GM10847 (cell line): ENCODE measurements around the gene LCN2.

Experiments used
- POLR2A ChIP-seq: IDR thresholded peaks from 2 replicates; pipeline ENCODE4 v1.6.1; 2011; ENCODE audit not compliant: insufficient read length; ENCODE audit errors: extremely low read depth

LCN2 gene

DNA sequence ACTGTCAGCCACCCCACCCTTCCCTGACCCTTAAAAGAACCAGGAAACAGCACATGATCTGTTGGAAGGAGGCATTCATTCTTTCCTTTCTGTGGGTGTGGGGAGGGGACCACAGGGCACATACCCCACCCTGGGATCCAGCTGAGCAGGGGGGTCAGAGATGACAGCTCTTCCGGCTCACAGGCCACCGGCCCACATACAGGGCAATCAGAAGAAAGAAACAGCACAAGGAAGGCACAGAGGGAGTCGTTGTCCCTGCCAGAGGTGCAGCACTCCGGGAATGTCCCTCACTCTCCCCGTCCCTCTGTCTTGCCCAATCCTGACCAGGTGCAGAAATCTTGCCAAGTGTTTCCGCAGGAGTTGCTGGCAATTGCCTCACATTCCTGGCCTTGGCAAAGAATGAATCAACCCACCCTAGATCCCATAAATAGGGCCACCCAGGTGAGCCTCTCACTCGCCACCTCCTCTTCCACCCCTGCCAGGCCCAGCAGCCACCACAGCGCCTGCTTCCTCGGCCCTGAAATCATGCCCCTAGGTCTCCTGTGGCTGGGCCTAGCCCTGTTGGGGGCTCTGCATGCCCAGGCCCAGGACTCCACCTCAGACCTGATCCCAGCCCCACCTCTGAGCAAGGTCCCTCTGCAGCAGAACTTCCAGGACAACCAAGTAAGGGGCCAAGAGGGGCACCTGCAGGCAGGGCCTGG is at the start of gene LCN2:
LCN2 (plus strand) TSS at position 453 of the 701 bp plus-strand sequence; CDS start at position 526, 73 bp downstream.
- TF ChIP-seq POLR2A, result no peak

DNA sequence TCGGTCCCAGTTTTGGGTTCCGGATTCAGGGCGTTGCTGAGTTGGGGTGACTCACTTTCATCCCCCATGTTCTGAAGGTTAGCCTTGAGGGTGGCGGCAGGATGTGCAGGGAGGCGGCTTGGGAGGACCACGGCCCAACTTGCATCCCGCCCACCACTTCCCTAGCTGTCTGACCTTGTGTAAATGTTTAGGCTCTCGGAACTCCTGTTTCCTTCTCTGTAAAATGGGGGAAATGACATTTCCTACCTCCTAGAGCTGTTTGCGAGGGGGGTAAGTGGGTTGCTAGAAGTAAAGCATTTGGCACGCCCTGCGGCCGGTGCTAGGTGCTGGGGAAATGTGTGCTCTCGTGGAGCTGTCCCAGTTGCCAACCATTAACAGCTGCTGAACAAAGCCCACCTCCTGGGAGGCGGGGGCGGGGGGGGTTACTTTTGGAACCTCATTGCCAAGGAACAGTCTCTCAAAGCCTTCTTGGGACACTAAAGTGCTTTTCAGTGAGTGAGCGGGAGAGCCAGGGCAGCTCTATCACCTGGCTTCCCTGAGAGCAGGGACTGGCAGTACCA is 49.2 kb upstream of the LCN2 start:
- no peak for TF ChIP-seq POLR2A

DNA sequence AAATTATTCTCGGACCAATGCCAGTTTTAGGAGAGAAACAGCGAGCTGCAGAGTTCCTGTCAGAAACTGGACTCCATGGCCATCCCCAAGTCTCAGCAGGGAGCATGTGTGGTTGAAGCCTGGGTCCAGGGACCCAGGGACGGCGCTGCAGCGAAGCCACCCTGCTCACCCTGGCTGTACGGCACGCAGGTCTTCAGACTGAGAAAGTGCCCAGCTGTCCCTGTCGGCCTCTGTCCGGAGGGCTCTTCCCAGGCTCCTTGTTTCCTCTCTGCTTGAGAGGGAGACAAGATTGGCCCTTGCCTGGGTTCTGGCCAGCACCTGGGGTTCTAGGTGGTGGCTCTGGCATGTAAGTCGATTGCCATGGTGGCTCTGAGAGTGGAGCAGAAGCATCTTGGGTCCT is 48.7 kb upstream of the LCN2 start:
- no peak for TF ChIP-seq POLR2A

DNA sequence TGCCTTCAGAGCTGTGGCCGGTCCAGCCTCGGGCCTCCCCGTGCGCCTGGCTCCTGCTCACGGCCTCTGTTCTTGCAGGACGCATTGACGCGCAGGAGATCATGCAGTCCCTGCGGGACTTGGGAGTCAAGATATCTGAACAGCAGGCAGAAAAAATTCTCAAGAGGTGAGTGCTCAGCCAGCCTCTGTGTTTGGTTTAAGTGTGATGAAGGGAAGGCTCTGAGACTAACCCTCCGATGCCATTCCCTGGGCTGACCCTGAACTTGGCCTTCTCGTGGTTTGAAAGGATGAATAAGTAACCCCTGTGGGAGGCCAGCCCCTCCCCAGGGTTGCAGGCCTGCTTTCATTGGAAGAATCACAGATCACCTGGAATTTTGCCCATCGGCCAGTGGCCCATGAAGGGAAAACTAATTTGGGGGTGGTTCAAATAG is 48.0 kb upstream of the LCN2 start:
- no peak for TF ChIP-seq POLR2A

GRCh38 chr9:128101690-128102089 is 47.6 kb upstream of the LCN2 start:
- TF ChIP-seq POLR2A, result no peak

GRCh38 chr9:128102196-128102595 is 47.1 kb upstream of the LCN2 start:
- TF ChIP-seq POLR2A, result no peak

DNA sequence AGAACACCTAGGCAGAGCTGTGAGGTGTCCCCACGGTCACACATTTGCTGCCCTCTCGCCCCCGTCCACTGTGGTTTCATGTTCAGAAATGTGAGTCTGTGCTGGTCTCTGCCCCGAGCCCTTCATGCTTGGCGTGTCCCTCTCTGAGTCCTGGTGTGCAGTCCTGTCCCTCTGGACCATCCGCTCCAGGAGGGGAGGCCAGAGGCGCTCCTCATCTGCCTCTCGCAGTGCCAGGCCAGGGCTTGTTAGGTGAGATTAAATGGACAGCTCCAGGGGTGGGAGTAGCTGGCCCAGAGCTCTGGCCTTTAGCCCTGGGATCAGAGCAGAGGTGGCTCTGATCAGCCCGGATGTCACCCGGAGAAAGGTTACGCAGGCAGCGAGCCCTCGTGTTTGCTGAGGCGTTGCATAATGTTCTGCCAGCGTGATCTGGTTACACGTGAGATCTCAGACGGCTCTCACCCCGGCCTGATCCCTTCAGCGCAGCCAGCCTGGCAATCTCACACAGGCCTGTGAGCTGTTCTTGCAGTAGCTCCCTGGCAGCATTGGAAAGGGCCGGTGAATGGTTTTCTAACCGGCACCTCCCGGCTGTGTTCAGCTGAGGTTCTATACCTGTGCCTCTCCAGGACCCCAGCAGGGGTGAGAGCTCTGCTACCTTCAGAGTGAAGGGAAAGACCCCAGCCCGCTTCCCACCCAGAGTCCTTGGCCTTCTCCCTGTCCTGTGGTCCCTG is 46.2 kb upstream of the LCN2 start:
- TF ChIP-seq POLR2A, result no peak

DNA sequence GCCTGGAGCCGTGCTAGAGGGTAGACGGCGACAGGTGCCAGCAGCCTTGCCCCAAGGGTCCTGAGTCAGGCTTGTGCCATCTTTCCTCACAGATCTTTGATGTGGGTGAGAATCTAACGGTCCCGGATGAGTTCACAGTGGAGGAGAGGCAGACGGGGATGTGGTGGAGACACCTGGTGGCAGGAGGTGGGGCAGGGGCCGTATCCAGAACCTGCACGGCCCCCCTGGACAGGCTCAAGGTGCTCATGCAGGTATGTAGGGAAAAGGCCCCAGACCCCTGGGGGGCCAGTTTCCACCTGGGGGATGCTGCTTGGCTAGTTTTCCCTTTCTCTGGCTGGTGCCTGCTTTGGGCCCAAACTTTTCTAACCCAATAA is 45.7 kb upstream of the LCN2 start:
- TF ChIP-seq POLR2A, result no peak

DNA sequence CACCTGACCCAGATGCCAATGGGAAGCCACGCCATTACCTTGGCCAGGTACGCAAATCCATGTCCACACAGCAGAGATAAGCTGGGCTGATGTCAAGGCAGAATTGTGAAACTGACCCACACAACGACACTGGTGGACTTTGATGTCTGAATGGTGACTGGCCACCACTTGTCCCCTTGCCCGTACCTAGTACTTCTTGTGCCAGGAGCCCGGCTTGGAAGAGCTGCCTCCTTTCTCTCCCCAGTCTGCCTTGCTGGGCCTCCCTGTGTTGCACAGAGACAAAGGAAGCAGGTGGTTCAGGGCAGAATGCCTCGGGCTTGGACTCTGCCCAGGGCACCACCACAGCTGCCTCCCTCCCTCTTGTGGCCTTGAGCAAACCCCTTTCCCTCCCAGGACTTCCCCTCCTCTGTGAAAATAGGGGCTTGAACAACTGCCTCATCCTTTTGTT is 45.1 kb upstream of the LCN2 start:
- no peak for TF ChIP-seq POLR2A

GRCh38 chr9:128105538-128106175 is 43.6 kb upstream of the LCN2 start:
- no peak for TF ChIP-seq POLR2A

DNA sequence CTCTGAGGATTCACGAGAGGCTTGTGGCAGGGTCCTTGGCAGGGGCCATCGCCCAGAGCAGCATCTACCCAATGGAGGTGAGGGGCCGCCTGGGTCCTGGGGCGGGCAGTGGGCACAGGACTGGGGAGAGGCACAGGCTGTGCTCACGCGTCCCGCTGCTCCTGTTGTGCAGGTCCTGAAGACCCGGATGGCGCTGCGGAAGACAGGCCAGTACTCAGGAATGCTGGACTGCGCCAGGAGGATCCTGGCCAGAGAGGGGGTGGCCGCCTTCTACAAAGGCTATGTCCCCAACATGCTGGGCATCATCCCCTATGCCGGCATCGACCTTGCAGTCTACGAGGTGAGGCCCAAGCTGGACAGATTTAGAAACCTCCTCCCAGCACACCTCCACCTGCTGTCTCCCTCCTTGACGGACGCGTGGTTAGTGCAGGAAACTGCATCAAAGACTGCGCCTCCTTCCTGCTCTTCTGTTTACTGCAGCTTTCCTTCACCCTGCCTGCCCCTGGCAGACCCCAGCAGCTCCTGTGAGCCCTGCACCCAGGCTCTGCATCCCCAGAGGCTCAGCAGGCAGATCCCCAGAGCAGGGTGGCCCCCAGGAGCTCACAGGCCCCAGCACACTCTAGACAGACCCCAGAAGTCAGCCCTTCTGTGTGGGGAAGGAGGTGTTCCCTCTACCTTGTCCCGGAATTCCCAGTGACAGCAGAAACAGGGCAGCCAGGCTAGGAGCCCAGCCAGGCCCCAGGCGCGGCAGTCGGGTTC is 42.9 kb upstream of the LCN2 start:
- TF ChIP-seq POLR2A, result no peak

- TF ChIP-seq POLR2A, result no peak
Observed at GRCh38 chr9:128106940-128107467, 42.2 kb upstream of the LCN2 start.

GRCh38 chr9:128107468-128108268 is 41.6 kb upstream of the LCN2 start:
- no peak for TF ChIP-seq POLR2A
